HG03565 (cell line): Measurements from ENCODE around the gene EFEMP2.
A peak's percentile ranks its signal among the peaks of the same experiment; 100 is the strongest.
"Not testable (repeated sequence)": the region's sequence is repeated elsewhere in the genome, so short reads cannot be mapped to it uniquely, and the experiment has no call there.

ENCODE experiments used
- ATAC-seq: cut with Tn5 transposase; IDR thresholded peaks from one replicate; pipeline ENCODE4 v1.9.1; 2021; ENCODE audit warnings: mild to moderate bottlenecking, moderate library complexity; ENCODE audit not compliant: unreplicated experiment

The EFEMP2 gene

DNA sequence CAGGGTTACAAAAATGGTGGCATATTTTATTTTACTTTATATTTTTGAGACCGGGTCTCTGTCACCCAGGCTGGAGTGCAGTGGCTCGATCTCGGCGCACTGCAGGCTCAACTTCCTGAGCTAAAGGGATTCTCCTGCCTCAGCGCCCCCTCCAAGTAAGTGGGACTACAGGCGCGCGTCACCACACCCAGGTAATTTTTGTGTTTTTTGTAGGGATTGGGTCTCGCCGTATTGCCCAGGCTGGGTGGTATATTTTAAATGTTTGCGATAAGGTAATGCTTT lies 28.2 kb upstream of the EFEMP2 start:
- no peak for ATAC-seq

DNA sequence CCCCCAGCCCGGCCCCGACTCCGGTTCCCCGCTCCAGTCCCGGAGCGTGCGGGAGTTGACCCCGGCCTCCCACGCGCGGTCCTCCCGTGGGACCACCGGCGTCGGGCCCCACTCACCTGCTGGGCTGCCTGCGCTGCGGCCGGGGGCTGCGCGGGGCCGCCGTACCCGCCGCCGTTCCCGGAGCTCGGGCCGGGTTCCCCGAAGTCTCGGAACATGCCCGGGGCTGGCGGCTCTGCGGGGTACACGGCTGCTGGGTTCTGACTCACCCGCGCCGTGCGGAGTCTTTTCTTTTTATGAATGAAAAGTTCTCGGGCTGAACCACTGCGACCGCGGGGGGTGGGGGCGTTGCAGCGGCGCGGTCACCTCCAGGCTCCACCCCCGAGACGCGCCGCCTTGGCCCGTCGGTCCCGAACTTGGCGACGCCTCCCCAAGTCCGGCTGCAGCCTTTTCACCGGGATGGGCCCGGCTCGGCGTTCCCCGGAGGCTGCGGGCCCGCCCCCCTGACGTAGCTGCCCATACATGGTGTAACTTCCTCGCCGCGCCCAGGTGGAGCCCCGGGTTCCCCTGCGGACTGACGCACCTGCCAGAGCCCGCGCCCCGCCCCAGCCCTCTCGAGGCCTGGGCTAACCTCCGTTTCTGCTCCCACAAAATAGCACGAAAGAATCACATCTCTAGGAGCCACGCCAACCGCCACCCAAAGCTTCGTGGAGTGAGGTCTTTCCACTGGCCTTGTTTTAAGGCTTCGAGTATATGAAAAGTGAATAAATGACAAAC lies 27.7 kb upstream of the EFEMP2 start, which contains the start of gene FOSL1:
TSS of gene FOSL1 (minus strand) at position 264 of the 774 bp plus-strand sequence. CDS start at position 215, 49 bp downstream.
- peak; percentile 74 for ATAC-seq

DNA sequence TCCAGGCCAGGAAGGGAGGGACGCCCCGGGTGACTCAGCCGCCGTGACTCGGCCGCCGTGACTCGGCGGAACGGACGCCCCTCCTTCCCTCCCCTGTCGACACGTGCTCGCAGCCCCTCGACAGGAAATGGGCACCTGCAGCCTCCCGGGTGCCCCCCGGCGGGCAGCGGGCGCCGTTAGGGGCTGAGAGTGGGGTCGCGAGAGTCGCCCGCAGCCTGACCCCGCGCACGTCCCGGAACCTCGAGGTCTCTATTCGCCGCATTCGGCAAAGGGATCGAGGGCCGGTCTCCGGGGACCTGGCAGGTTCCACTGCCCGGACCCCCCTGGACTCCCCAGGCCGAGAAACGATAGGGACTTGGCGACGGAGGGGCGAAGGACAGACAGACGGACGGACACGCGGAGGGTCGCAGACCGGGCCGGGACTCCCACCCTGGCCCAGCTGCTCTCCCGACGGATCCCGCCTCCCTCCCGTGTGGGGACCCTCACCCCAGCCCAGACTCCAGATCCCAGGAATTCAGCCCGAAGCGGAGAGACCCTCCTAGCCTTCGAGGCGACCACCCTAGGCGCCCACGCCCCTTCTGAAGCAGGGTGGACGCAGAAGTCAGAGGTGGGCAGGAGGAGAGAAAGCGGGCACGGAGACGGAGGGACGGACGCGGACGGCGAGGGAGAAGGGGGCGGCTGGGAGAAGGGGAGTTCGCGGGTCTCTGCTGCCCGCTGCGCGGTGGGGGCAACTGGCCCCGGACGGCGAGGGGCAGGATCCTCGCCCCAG lies 26.9 kb upstream of the EFEMP2 start:
- ATAC-seq: no peak

DNA sequence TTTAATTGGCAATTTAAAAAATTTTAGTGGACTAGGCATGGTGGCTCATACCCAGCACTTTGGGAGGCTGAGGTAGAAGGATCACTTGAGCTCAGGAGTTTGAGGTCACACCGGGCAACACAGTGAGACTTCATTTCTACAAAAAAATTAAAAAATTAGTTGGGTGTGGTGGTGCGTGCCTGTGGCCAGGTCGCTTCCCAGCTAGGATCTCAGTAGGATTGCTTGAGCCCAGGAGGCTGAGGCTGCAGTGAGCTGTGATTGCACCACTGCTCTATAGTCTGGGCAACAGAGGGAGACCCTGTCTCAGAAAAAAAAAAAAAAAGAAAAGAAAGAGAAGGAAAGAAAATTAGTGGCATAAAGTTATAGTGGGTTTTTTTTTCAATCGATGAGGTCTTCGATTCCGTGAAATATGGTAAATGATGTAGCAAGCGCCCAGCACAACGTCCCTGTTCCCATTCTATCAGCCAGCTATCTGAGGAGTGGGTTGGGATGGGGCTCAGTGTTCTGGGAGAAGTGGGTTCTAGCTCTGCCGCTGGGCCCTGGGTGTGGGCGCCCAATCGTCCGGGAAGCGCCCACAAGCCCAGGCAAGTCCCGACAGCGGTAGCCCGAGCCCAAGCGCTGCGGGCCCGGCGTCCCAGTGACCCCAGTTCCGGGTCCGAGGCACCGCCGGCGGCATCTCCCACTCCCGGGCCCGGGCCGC lies 26.2 kb upstream of the EFEMP2 start:
- ATAC-seq: no peak

DNA sequence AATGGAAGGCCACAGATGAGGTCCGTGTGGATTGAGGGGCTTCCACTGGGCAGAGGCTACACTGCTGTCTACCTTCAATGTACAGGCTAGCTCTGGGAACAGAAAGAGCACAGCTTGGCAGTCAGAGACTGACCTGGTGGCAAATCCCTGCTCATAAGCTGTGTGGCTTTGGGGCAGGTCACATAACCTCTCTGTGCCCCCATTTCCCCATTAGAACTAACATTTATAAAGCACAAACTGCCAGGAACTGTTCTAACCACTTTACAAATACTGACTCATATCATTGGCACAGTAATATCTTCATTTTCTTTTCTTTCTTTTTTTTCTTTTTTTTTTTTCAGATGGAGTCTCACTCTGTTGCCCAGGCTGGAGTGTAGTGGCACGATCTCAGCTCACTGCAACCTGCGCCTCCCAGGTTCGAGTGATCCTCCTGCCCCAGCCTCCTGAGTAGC lies 24.4 kb upstream of the EFEMP2 start:
- no peak for ATAC-seq

DNA sequence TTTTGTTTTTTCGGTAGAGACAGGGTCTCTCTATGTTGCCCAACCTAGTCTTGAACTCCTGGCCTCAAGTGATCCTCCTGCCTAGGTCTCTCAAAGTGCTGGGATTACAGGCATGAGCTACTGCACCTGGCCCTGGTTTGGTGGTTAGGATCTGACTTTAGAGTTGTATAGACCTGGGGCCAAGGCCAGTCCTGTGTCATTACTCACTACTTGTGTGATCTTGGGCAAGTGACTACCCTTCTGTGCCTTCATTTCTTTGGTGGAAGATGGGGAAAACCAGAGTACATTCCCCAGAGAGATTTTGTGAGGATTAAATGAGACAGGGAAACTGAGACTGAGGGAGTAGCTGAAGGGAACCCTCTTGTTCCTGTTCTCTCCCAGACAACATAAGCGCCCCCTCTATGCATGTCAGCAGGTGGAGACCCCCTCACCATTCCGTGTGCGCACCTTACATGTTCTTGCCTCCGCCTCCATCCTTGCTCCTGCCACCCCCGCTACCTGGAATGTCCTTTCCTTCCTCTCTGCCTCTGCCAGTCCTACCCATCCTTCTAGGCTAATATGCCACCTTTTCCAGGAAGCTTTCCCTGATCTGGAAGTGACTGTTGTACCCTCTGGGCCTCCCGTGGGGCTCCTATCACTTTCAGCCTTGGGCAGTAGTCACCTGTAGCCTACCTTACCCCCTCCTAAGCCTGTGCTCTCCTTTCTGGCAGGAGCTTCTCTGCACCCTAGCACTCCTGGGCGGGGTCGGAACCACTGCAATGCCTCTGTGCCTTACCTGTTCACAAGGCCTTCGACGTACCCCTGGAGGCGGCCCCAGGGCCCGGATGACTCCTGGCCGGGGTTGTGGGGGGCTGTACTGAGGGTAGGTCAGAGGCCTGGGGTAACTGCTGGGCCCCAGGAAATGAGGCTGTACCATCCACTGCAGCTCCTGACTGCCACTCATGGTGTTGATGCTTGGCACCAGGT lies 23.7 kb upstream of the EFEMP2 start:
- ATAC-seq: no peak

DNA sequence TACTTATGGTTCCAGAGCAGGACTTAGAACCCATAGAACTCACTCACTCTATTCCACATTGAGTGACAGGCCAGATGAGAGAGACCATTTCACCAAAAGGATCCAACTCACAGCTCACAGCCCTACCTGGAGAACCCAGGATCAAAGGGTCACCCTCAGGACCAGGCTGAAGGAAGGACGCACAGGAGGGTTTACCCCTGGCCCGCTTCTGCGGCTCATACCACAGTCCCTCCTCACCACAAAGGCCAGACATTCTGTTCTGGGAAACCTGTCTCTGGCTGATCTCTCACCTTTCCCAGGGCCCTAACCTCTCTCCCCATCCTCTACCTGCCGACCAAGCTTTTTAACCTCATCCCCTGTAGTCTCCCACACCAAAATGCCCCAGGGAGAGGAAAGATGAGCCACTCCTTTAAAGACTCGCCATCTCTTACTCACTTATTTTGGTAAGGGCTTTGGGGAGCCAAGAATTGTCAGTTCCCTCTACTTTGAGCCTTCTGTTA lies 22.9 kb upstream of the EFEMP2 start:
- no peak for ATAC-seq

DNA sequence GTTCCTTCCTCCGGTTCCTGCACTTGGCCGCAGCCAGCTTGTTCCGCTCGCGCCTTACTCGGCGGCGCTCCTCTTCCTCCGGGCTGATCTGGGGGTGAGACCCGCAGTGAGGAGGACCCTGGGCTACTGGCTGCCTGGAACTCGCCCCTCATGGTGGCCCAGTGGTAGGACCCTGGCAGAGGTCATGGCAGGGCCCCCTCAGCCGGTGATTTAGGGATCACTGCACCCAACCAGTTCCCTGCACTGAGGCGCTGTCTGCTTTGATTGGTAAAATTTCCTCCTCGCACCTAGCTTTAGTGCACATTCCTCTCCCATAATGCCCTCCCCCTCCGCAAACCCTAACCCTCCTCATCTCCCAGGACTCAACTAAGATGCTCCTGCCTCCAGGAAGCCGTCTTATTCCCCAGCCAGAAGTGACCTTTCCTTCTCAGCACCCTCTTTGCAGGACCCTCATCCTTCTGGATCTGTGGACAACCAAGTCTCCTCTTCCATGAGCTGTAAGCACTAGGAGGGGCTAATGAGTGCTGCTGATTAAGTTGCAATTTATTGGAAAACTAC lies 21.5 kb upstream of the EFEMP2 start:
- ATAC-seq: no peak

DNA sequence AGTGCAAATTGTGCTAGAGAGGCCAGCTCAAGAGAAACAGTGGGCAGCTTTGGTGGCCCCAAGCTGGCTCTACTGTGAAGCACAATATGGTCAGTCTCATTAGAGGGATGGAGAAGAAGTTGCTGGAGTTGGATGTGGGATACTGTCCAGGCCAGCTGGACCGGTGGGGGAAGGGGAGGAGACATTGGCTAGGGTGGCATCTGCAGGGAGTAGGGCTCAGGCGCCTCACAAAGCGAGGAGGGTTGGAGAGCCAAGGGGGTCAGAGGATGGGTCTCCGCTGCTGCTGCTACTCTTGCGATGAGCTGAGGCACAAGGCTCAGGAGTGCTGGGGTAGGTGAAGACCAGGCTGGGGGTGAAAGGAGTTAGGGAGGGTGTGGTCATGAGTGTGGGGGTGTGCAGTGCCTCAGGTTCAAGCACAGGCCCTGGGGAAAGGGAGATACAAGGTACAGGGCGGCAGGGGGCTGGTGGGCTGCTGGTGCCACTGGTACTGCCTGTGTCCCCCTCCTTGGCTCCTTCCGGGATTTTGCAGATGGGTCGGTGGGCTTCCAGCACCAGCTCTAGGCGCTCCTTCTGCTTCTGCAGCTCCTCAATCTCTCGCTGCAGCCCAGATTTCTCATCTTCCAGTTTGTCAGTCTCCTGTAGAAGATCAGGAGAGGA lies 20.2 kb upstream of the EFEMP2 start:
- ATAC-seq: no peak

DNA sequence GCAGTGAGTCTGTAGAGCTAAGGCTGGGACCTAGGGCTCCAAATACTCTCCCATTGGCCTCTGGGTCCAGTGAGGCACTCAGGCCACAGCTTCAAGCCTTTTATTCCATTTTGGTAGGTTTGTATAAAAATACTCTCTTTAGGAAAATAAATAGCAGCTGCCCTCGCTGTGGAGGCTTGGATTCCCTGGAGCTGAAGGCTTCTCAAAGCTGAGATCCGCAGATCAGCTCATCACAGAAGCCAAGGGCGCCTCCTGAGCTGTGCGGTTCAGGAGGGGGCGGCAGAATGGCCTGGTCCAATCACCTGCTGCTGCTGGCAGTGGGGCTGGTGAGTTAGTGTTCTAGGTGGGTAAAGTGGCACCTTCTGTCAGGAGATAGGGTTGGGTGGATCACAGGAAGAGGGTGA lies 19.5 kb upstream of the EFEMP2 start:
- ATAC-seq: not testable (repeated sequence)

DNA sequence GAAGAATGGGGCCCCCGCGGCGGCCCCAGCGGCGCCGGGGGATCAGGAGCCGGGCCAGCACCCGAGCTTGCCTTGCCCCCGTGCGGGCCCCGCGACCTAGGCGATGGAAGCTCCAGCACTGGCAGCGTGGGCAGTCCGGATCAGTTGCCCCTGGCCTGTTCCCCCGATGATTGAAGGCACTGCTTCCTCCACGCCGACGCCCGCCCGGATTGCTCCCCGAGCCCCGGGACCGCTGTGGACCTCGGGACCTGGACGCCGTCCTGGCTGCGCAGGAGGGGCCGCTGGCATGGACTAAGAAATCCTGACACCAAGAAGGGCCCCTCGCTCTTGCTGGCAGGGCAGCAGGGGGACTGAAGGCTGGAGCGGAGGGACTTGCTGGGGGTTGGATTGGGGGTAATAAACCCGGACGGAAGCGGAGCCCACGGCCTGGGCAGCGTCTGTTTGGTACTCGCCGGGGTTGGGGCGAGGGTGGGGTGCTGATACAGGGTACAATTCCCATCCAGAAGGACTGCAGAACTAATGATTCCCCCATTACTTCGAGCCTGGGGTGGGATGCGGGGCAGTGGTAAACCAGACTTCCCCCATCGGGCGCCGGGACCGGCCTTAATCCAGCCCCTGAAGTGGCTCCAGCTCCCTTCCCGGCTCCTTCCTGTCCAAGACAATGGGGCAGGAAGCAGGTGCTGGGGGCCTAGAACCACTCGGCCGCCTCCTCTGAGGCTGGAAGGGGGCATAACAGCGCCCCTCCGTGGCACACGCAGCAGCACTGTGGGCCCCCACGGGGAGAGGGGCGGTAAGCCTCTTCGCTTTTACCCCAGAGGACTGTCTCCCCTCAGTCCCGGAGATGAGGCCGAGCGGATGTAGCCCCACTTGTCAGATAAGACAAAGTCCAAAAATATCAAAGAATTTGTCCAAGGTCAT lies 18.9 kb upstream of the EFEMP2 start:
- no peak for ATAC-seq

DNA sequence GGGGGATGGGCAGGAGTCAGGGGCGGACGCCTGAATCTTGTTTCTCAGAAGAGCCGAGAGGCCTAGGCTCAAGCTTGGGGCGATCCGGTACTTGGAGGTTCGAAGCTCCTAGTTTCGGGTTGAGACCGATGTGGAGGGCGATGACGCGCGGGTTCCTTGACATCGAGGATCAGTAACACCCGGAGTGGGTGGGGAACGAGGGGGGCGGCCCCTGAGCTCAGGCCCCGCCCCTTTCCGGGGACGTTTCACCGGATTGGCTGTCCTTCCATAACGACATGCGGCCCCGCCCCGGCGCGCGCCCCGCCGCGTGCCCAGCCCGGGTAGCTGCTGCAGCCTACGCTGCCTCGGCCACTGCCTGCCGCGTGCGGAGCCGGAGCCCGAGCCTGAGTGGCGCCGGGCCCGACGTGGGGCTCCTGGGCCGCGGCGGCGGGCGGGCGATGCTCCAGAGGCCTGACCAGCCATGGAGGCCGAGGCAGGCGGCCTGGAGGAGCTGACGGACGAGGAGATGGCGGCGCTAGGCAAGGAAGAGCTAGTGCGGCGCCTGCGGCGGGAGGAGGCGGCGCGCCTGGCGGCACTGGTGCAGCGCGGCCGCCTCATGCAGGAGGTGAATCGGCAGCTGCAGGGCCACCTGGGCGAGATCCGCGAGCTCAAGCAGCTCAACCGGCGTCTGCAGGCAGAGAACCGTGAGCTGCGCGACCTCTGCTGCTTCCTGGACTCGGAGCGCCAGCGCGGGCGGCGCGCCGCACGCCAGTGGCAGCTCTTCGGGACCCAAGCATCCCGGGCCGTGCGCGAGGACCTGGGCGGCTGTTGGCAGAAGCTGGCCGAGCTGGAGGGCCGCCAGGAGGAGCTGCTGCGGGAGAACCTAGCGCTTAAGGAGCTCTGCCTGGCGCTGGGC lies 18.0 kb upstream of the EFEMP2 start, which contains the start of gene CCDC85B:
TSS of gene CCDC85B (plus strand) at position 350 of the 895 bp plus-strand sequence. CDS start at position 461, 111 bp downstream.
- peak; percentile 42 for ATAC-seq

DNA sequence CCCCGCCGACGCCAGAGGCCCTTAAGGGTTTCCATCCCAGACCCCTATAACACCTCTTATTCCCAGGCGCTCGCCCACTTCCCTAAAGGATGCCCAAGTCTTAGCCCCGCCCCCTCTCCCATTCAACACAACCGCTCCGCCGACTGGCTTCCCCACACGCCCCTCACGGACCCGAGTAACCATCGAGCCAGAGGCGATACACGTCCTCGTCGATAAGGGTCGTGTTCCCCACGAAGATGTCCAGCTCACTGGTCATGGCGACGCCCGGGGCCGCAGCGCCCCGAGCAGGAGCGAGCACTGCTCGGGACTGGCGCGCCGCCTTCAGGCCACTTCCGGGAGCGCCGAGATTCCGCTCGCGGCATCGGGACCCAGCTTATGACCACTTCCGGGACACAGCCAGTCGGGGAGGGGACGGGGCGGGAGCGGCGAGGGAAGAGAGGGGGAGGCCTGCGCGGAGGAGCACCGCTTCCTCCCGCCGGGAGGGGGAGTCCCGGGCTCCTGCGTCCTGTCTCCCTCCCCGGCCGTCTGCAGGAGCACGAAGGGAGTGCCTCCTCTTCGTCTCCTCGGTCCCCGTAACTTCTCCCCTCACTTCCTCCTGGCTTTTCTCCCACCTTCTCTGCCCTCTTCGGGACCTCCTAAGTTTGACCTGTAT lies 15.7 kb upstream of the EFEMP2 start, which contains the start of gene FIBP:
TSS of gene FIBP (minus strand) at position 309 of the 652 bp plus-strand sequence. CDS start at position 256, 53 bp downstream.
- peak; percentile 31 for ATAC-seq

DNA sequence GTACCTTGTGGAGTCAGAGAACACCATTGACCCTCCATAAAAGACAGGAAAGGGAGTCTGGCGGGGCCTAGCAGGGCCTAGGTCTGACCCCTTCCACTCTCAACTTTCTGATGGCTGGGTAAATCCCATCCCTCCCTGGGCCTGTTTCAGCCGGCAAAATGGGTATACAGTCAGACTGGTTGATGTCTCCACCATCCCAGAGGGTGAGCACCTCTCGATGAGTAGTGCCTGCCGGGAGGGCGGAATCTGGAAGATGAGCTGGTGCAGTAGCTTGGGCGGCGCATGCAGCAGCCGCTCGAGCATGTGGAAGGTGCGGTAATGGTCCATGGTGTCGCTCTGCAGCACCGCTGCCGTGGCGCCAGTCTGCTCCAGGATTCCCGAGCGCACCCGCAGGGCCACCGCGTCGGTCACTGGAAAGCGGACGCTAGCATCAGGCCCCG lies 15.1 kb upstream of the EFEMP2 start:
- ATAC-seq: no peak

DNA sequence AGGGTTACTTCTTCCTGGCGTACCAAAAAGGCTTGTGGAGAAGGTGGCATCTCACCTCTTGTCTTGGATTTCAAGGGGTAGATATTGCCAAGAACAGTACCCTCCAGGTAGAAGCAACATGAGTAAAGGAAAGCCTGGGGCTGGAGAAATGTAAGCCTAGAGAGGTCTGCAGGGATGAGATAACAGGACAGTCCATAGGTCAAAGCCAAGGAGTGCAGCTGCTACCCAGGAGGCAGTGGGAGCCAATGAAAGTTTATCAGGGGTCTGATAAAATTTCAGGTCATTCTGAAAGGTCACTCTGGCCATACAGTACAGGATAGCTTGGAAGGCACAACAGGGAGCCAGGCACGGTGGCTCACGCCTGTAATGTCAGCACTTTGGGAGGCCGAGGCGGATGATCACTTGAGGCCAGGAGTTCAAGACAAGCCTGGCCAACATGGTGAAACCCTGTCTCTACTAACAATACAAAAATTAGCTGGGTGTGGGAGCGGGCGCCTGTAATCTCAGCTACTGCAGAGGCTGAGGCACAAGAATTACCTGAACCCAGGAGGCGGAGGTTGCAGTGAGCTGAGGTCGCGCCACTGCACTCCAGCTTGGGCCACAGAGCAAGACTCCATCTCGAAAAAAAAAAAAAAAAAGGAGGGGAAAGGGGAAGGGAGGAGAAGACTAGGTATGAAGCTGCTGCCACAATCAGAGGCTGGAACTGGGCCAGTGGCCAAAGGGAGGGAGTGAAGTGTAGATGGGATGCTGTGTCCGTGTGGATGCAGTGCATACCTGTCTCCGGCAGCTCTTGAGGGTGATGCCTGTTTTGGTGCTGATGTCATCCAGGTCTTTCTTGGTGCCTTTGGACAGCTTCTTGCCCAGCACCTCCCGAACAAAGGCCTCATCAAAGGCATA lies 14.5 kb upstream of the EFEMP2 start:
- no peak for ATAC-seq
